ENCODE results near the gene PLD1. TPM values are rescaled to one million over a fixed set of nuclear protein-coding genes. Genes with fewer than 3 reads are reported as not detected.
"Not testable (repeated sequence)": the region's sequence is repeated elsewhere in the genome, so short reads cannot be mapped to it uniquely, and the experiment has no call there.

PLD1 gene
- total RNA-seq, 1 donor from 2014 or later = 8.8 TPM

GRCh38 chr3:171821044-171821443 is 10.8 kb upstream of the PLD1 start:
- H3K4me1 ChIP-seq = no peaks in the 10 kb centered on the region
- H3K27me3 ChIP-seq = no peaks in the 10 kb centered on the region
- no peak overlapping the region for H3K4me3 ChIP-seq
- no peaks in the 10 kb centered on the region for H3K9me3 ChIP-seq
- no peaks in the 10 kb centered on the region for H3K36me3 ChIP-seq
- H3K27ac ChIP-seq = no peak overlapping the region
- TF ChIP-seq, protein P1, sequence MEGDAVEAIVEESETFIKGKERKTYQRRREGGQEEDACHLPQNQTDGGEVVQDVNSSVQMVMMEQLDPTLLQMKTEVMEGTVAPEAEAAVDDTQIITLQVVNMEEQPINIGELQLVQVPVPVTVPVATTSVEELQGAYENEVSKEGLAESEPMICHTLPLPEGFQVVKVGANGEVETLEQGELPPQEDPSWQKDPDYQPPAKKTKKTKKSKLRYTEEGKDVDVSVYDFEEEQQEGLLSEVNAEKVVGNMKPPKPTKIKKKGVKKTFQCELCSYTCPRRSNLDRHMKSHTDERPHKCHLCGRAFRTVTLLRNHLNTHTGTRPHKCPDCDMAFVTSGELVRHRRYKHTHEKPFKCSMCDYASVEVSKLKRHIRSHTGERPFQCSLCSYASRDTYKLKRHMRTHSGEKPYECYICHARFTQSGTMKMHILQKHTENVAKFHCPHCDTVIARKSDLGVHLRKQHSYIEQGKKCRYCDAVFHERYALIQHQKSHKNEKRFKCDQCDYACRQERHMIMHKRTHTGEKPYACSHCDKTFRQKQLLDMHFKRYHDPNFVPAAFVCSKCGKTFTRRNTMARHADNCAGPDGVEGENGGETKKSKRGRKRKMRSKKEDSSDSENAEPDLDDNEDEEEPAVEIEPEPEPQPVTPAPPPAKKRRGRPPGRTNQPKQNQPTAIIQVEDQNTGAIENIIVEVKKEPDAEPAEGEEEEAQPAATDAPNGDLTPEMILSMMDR (IDR thresholded peaks at IDR 0.05) = no peak
- DNase-seq (ENCODE audit: low spot score in 2 of 2) = no peak
- intact Hi-C loops (cut with DNase I) = no loop called here

GRCh38 chr3:171817074-171817800 is 7.0 kb upstream of the PLD1 start:
- TF ChIP-seq, protein P1 (IDR thresholded peaks at IDR 0.05) = no peak
- Histone ChIP-seq H3K4me1 (no peaks in the 10 kb centered on the region), H3K4me3 (no peak overlapping the region), H3K9me3 (no peaks in the 10 kb centered on the region), H3K27me3 (no peaks in the 10 kb centered on the region), H3K36me3 (no peaks in the 10 kb centered on the region), H3K27ac (no peak overlapping the region)
- intact Hi-C loops (cut with DNase I) = loop anchor here (10.0 kb wide), 1 partner anchor 528 kb away; no protein-coding TSS in a partner anchor
- no peak for DNase-seq (ENCODE audit: low spot score in 2 of 2)

- H3K4me3 ChIP-seq = no peak overlapping the region
- DNase-seq (ENCODE audit: low spot score in 2 of 2) = no peak
- TF ChIP-seq, protein P1 (IDR thresholded peaks at IDR 0.05) = no peak
- no peaks in the 10 kb centered on the region for H3K27me3 ChIP-seq
- H3K27ac ChIP-seq = no peak overlapping the region
- no peaks in the 10 kb centered on the region for H3K36me3 ChIP-seq
- no peaks in the 10 kb centered on the region for H3K9me3 ChIP-seq
- peaks cover 0 to under 1% of the 10 kb centered on the region in 2 donors for H3K4me1 ChIP-seq
- intact Hi-C loops (cut with DNase I) = loop anchor here (10.0 kb wide), 1 partner anchor 529 kb away; no protein-coding TSS in a partner anchor
Measured at GRCh38 chr3:171815973-171816595, 5.8 kb upstream of the PLD1 start.

DNA sequence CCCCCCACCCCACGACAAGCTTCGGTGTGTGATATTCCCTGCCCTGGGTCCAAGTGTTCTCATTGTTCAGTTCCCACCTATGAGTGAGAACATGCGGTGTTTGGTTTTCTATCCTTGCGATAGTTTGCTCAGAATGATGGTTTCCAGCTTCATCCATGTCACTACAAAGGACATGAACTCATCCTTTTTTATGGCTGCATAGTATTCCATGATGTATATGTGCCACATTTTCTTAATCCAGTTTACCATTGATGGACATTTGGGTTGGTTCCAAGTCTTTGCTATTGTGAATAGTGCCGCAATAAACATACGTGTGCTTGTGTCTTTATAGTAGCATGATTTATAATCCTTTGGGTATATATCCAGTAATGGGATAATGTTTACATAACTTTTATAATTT is 4.4 kb upstream of the PLD1 start:
- not testable (repeated sequence) for H3K27ac ChIP-seq; H3K4me3 ChIP-seq; H3K9me3 ChIP-seq; H3K36me3 ChIP-seq; DNase-seq (ENCODE audit: low spot score in 2 of 2); H3K4me1 ChIP-seq; H3K27me3 ChIP-seq
- intact Hi-C loops (cut with DNase I) = loop anchor here (5.0 to 10.0 kb wide), 4 partner anchors 63 to 530 kb away; no protein-coding TSS in a partner anchor

GRCh38 chr3:171813897-171814460 is 3.7 kb upstream of the PLD1 start:
- TF ChIP-seq, protein P1 (IDR thresholded peaks at IDR 0.05) = no peak
- Histone ChIP-seq H3K36me3 (no peaks in the 10 kb centered on the region), H3K4me3 (no peak overlapping the region), H3K27ac (peak overlapping the region in 1 of 2 donors; percentile 39), H3K4me1 (peaks cover 0 to 7% of the 10 kb centered on the region in 2 donors), H3K27me3 (no peaks in the 10 kb centered on the region), H3K9me3 (no peaks in the 10 kb centered on the region)
- intact Hi-C loops (cut with DNase I) = loop anchor here (5.0 to 10.0 kb wide), 4 partner anchors 63 to 531 kb away; no protein-coding TSS in a partner anchor
- DNase-seq (ENCODE audit: low spot score in 2 of 2) = no peak
